Astrocyte (in vitro differentiated cells and primary cell): ENCODE measurements around the gene TMEM74B. TPM values are rescaled to one million over a fixed set of nuclear protein-coding genes. Genes with fewer than 3 reads are reported as not detected.

Source experiments
- DNase-seq: peaks from one replicate; pipeline ENCODE4 v3.0.0-alpha.2; 2010; ENCODE audit warnings: low read depth
- FAIRE-seq: peaks from 2 replicates; lab custom pipeline; 2011; peaks lifted over from hg19 to GRCh38; lab: Jason Lieb, UNC
- H2AFZ ChIP-seq: 2 replicates; pipeline ENCODE4 v1.6.0; 2012; ENCODE audit warnings: low read depth, low read length, inconsistent platforms
- H3K27ac ChIP-seq: 2 replicates; pipeline ENCODE4 v1.5.1; 2011; ENCODE audit warnings: low read depth, low read length, inconsistent platforms
- H3K27me3 ChIP-seq: 2 replicates; pipeline ENCODE4 v1.6.0; 2011; ENCODE audit warnings: low read length, inconsistent platforms; ENCODE audit not compliant: insufficient read depth
- H3K36me3 ChIP-seq: 2 replicates; pipeline ENCODE4 v1.5.1; 2011; ENCODE audit warnings: low read length, inconsistent platforms; ENCODE audit not compliant: insufficient read depth
- H3K4me1 ChIP-seq: 2 replicates; pipeline ENCODE4 v1.5.1; 2011; ENCODE audit warnings: low read length, inconsistent platforms; ENCODE audit not compliant: insufficient read depth
- H3K4me2 ChIP-seq: 2 replicates; pipeline ENCODE4 v1.6.0; 2012; ENCODE audit warnings: low read length, inconsistent platforms
- H3K4me3 ChIP-seq: 2 replicates; pipeline ENCODE4 v1.5.1; 2011; ENCODE audit warnings: low read depth, mild to moderate bottlenecking, low read length, inconsistent platforms; ENCODE audit not compliant: insufficient read depth
- H3K79me2 ChIP-seq: 2 replicates; pipeline ENCODE4 v1.6.0; 2012; ENCODE audit warnings: mild to moderate bottlenecking, low read length, inconsistent platforms; ENCODE audit not compliant: insufficient read depth
- H3K9ac ChIP-seq: 2 replicates; pipeline ENCODE4 v1.6.0; 2012; ENCODE audit warnings: mild to moderate bottlenecking, low read length, inconsistent platforms
- H3K9me3 ChIP-seq: 2 replicates; pipeline ENCODE4 v1.5.1; 2012; ENCODE audit warnings: low read depth, mild to moderate bottlenecking, low read length, inconsistent platforms; ENCODE audit not compliant: insufficient read depth
- H4K20me1 ChIP-seq: 2 replicates; pipeline ENCODE4 v1.6.0; 2012; ENCODE audit warnings: low read length, inconsistent platforms; ENCODE audit not compliant: insufficient read depth
- H3K27ac Mint-ChIP-seq: one replicate; pipeline ENCODE4 v1.8.0; 2021; ENCODE audit warnings: mild to moderate bottlenecking, mixed read lengths; ENCODE audit not compliant: unreplicated experiment
- H3K27me3 Mint-ChIP-seq: one replicate; pipeline ENCODE4 v1.8.0; 2021; ENCODE audit warnings: low read depth, mixed read lengths; ENCODE audit not compliant: unreplicated experiment
- H3K36me3 Mint-ChIP-seq: one replicate; pipeline ENCODE4 v1.8.0; 2021; ENCODE audit warnings: low read depth, mixed read lengths; ENCODE audit not compliant: unreplicated experiment
- H3K4me1 Mint-ChIP-seq: one replicate; pipeline ENCODE4 v1.8.0; 2021; ENCODE audit warnings: low read depth, mixed read lengths; ENCODE audit not compliant: unreplicated experiment
- H3K4me3 Mint-ChIP-seq: one replicate; pipeline ENCODE4 v1.8.0; 2021; ENCODE audit warnings: mild to moderate bottlenecking, moderate library complexity, mixed read lengths; ENCODE audit not compliant: unreplicated experiment
- H3K9me3 Mint-ChIP-seq: one replicate; pipeline ENCODE4 v1.8.0; 2021; ENCODE audit warnings: mild to moderate bottlenecking, mixed read lengths; ENCODE audit not compliant: unreplicated experiment
- CTCF ChIP-seq: IDR thresholded peaks from 2 replicates; pipeline ENCODE4 v1.5.1; 2011; ENCODE audit warnings: low read depth, mild to moderate bottlenecking, inconsistent platforms, low read length, moderate library complexity; ENCODE audit not compliant: insufficient read depth
- EZH2 ChIP-seq: IDR thresholded peaks from 2 replicates; pipeline ENCODE4 v1.6.1; 2012; ENCODE audit warnings: mild to moderate bottlenecking, low read length, inconsistent platforms; ENCODE audit not compliant: insufficient read depth
- total RNA-seq: library from RNA; stranded (reverse); gene quantifications from 2 replicates; pipeline ENCODE4 v1.2.1, GENCODE V29; 2021

Gene TMEM74B
- total RNA-seq, 1 donor from 2014 or later: 2.1 TPM

GRCh38 chr20:1165521-1165920, 19.3 kb downstream of the TMEM74B start:
- no peaks in the 10 kb centered on the region for H3K27me3 Mint-ChIP-seq
- FAIRE-seq (no peak), DNase-seq (no peak)
- Histone ChIP-seq H3K9ac (no peak overlapping the region), H3K4me3 (no peak overlapping the region), H3K27ac (no peak overlapping the region), H4K20me1 (peaks cover 31% of the 10 kb centered on the region), H3K9me3 (no peaks in the 10 kb centered on the region), H3K36me3 (peaks cover 38% of the 10 kb centered on the region), H3K79me2 (no peaks in the 10 kb centered on the region), H3K27me3 (no peaks in the 10 kb centered on the region), H2AFZ (no peak overlapping the region), H3K4me1 (no peaks in the 10 kb centered on the region), H3K4me2 (no peak overlapping the region)
- H3K4me3 Mint-ChIP-seq: no peak overlapping the region
- H3K36me3 Mint-ChIP-seq: peaks cover 30% of the 10 kb centered on the region
- H3K4me1 Mint-ChIP-seq: no peaks in the 10 kb centered on the region
- TF ChIP-seq CTCF (no peak), EZH2 (no peak)
- H3K9me3 Mint-ChIP-seq: no peaks in the 10 kb centered on the region
- no peak overlapping the region for H3K27ac Mint-ChIP-seq

GRCh38 chr20:1164871-1165270, 19.9 kb downstream of the TMEM74B start:
- FAIRE-seq (no peak), DNase-seq (no peak)
- Histone ChIP-seq H3K79me2 (no peaks in the 10 kb centered on the region), H3K36me3 (peaks cover 36% of the 10 kb centered on the region), H3K9me3 (no peaks in the 10 kb centered on the region), H3K4me3 (no peak overlapping the region), H3K4me2 (no peak overlapping the region), H2AFZ (no peak overlapping the region), H3K27me3 (no peaks in the 10 kb centered on the region), H3K27ac (no peak overlapping the region), H3K9ac (no peak overlapping the region), H4K20me1 (peaks cover 27% of the 10 kb centered on the region), H3K4me1 (no peaks in the 10 kb centered on the region)
- no peak for TF ChIP-seq EZH2
- TF ChIP-seq CTCF: no peak
- no peaks in the 10 kb centered on the region for H3K27me3 Mint-ChIP-seq
- no peaks in the 10 kb centered on the region for H3K4me1 Mint-ChIP-seq
- peaks cover 30% of the 10 kb centered on the region for H3K36me3 Mint-ChIP-seq
- H3K4me3 Mint-ChIP-seq: no peak overlapping the region
- H3K27ac Mint-ChIP-seq: no peak overlapping the region
- H3K9me3 Mint-ChIP-seq: no peaks in the 10 kb centered on the region

GRCh38 chr20:1163653-1164052, 21.1 kb downstream of the TMEM74B start:
- Histone ChIP-seq H3K27me3 (no peaks in the 10 kb centered on the region), H3K4me2 (no peak overlapping the region), H3K4me1 (no peaks in the 10 kb centered on the region), H3K27ac (no peak overlapping the region), H3K9ac (no peak overlapping the region), H2AFZ (no peak overlapping the region), H3K79me2 (no peaks in the 10 kb centered on the region), H3K36me3 (peaks cover 33% of the 10 kb centered on the region), H4K20me1 (peaks cover 23% of the 10 kb centered on the region), H3K4me3 (no peak overlapping the region), H3K9me3 (no peaks in the 10 kb centered on the region)
- H3K4me3 Mint-ChIP-seq: no peak overlapping the region
- H3K36me3 Mint-ChIP-seq: peaks cover 24% of the 10 kb centered on the region
- FAIRE-seq: no peak
- H3K9me3 Mint-ChIP-seq: no peaks in the 10 kb centered on the region
- DNase-seq: no peak
- H3K4me1 Mint-ChIP-seq: no peaks in the 10 kb centered on the region
- H3K27me3 Mint-ChIP-seq: no peaks in the 10 kb centered on the region
- H3K27ac Mint-ChIP-seq: no peak overlapping the region
- TF ChIP-seq EZH2: no peak
